Measurements from ENCODE around the gene NID1.
"Not testable (repeated sequence)": the region's sequence is repeated elsewhere in the genome, so short reads cannot be mapped to it uniquely, and the experiment has no call there.

The NID1 gene

DNA sequence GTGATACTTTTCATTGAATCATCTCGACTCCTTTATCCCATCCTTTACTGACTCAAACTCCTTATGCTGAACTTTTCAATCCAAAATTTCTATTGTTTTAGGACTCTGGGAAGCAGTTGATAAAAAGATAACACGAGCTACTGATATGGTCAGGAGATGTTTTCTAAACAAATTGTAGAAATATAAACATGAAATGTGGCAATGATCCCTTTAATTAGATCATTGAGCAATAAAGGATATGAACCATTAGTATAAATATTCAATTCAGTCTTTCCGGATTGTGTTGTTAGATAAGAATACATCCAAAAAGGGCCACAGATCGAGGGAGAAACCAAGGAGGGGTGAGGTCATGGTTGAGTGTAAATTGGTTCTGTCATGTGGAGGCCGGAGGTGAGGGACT lies 88.4 kb downstream of the NID1 start:
- H3K9me3 ChIP-seq (replicated peaks; ENCODE audit: insufficient read depth, low read length), result no peaks in the 10 kb centered on the region
- no peaks in the 10 kb centered on the region for H4K20me1 ChIP-seq (ENCODE audit: insufficient read depth, low read length)
- no peak overlapping the region for H3K27ac ChIP-seq (ENCODE audit: low read length)
- no peak overlapping the region for H3K4me3 ChIP-seq (ENCODE audit: low read length)
- H3F3A ChIP-seq (ENCODE audit: insufficient read depth, low read length), result 0 out of 2 replicates have a peak, but pooled peaks cover 5% of the 10 kb centered on the region
- TF ChIP-seq CTCF (IDR thresholded peaks at IDR 0.05; ENCODE audit: low read length) (no peak), EZH2 (optimal IDR thresholded peaks at IDR 0.05; ENCODE audit: low read depth, low read length) (no peak), EZH2phosphoT487 (IDR thresholded peaks at IDR 0.05; ENCODE audit: low read length) (no peak)
- H3K4me2 ChIP-seq (ENCODE audit: low read depth, low read length), result no peak overlapping the region
- no peaks in the 10 kb centered on the region for H3K9me2 ChIP-seq (replicated peaks; ENCODE audit: insufficient read depth, low read length)
- no peak overlapping the region for H3K9ac ChIP-seq (ENCODE audit: low read length)
- H3K79me2 ChIP-seq (ENCODE audit: low read length), result no peaks in the 10 kb centered on the region
- H3K4me1 ChIP-seq (ENCODE audit: low read length), result 0 out of 2 replicates have a peak, but pooled peaks cover under 1% of the 10 kb centered on the region
- DNase-seq, result no peak
- H2AFZ ChIP-seq (ENCODE audit: low read length), result no peak overlapping the region
- no peaks in the 10 kb centered on the region for H3K36me3 ChIP-seq (replicated peaks; ENCODE audit: insufficient read depth, low read length)
- no peaks in the 10 kb centered on the region for H3K27me3 ChIP-seq (replicated peaks; ENCODE audit: insufficient read depth, low read length)

DNA sequence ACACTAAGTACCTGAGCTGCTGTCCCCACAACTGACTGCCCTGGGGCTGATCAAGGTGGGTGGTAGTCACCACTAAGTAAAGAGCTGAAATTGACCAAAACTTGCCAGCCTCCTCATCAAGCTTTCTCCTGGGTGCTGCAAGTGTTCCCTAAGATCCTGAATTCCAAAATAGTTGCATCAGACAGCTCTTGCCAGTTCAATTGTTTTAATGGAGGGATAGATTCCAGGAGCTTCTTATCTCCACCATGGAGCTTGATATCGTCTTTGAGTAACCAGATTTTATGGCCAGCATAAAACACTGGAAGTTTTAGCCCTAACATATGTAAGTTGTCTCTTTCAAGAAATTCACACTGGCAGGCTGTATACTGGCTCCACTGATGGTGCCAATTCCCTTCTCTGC lies 90.3 kb downstream of the NID1 start:
- H3K9me3 ChIP-seq (replicated peaks; ENCODE audit: insufficient read depth, low read length), result no peaks in the 10 kb centered on the region
- peaks cover 4% of the 10 kb centered on the region; the same call in 1 of the 2 replicates for H3K4me1 ChIP-seq (ENCODE audit: low read length)
- H3K9me2 ChIP-seq (replicated peaks; ENCODE audit: insufficient read depth, low read length), result no peaks in the 10 kb centered on the region
- no peaks in the 10 kb centered on the region for H3K36me3 ChIP-seq (replicated peaks; ENCODE audit: insufficient read depth, low read length)
- H3K27ac ChIP-seq (ENCODE audit: low read length), result no peak overlapping the region
- H3K4me2 ChIP-seq (ENCODE audit: low read depth, low read length), result no peak overlapping the region
- no peak for DNase-seq
- 0 out of 2 replicates have a peak, but pooled peaks cover 5% of the 10 kb centered on the region for H3F3A ChIP-seq (ENCODE audit: insufficient read depth, low read length)
- no peak overlapping the region for H3K4me3 ChIP-seq (ENCODE audit: low read length)
- H3K9ac ChIP-seq (ENCODE audit: low read length), result no peak overlapping the region
- no peaks in the 10 kb centered on the region for H4K20me1 ChIP-seq (ENCODE audit: insufficient read depth, low read length)
- H2AFZ ChIP-seq (ENCODE audit: low read length), result no peak overlapping the region
- H3K79me2 ChIP-seq (ENCODE audit: low read length), result no peaks in the 10 kb centered on the region
- TF ChIP-seq EZH2phosphoT487 (IDR thresholded peaks at IDR 0.05; ENCODE audit: low read length) (no peak), EZH2 (optimal IDR thresholded peaks at IDR 0.05; ENCODE audit: low read depth, low read length) (no peak), CTCF (IDR thresholded peaks at IDR 0.05; ENCODE audit: low read length) (no peak)
- no peaks in the 10 kb centered on the region for H3K27me3 ChIP-seq (replicated peaks; ENCODE audit: insufficient read depth, low read length)

DNA sequence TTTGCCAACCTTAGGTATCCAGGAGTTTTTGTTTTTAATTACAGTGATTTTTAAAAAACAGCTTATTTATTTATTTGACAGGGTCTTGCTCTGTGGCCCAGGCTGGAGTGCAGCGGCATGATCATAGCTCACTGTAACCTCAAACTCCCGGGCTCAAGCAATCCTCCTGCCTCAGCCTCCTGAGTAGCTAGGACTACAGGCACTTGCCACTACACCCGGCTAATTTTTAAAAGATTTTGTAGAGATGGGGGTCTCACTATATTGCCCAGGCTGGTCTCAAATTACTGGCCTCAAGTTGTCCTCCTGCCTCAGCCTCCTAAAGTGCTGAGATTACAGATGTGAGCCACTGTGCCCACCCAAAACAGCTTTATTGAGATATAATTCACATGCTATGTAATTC lies 92.2 kb downstream of the NID1 start:
- H4K20me1 ChIP-seq (ENCODE audit: insufficient read depth, low read length); H3K4me1 ChIP-seq (ENCODE audit: low read length); DNase-seq; H3K27me3 ChIP-seq (replicated peaks; ENCODE audit: insufficient read depth, low read length); H3F3A ChIP-seq (ENCODE audit: insufficient read depth, low read length); H3K36me3 ChIP-seq (replicated peaks; ENCODE audit: insufficient read depth, low read length); H3K27ac ChIP-seq (ENCODE audit: low read length); H3K79me2 ChIP-seq (ENCODE audit: low read length); H3K9me3 ChIP-seq (replicated peaks; ENCODE audit: insufficient read depth, low read length); H3K9me2 ChIP-seq (replicated peaks; ENCODE audit: insufficient read depth, low read length): not testable (repeated sequence)
- Histone ChIP-seq H3K9ac (ENCODE audit: low read length) (peak overlapping the region; percentile 57; the same call in 1 of the 2 replicates), H3K4me3 (ENCODE audit: low read length) (peak overlapping the region; percentile 53), H2AFZ (ENCODE audit: low read length) (peak overlapping the region; percentile 79), H3K4me2 (ENCODE audit: low read depth, low read length) (peak overlapping the region; percentile 82)

- peak overlapping the region; percentile 57 for H3K9ac ChIP-seq (ENCODE audit: low read length)
- 0 out of 2 replicates have a peak, but pooled peaks cover 5% of the 10 kb centered on the region for H3F3A ChIP-seq (ENCODE audit: insufficient read depth, low read length)
- DNase-seq, result peak; percentile 27
- no peaks in the 10 kb centered on the region for H3K36me3 ChIP-seq (replicated peaks; ENCODE audit: insufficient read depth, low read length)
- H3K9me3 ChIP-seq (replicated peaks; ENCODE audit: insufficient read depth, low read length), result no peaks in the 10 kb centered on the region
- H3K27me3 ChIP-seq (replicated peaks; ENCODE audit: insufficient read depth, low read length), result no peaks in the 10 kb centered on the region
- peak overlapping the region; percentile 53 for H3K4me3 ChIP-seq (ENCODE audit: low read length)
- H3K79me2 ChIP-seq (ENCODE audit: low read length), result no peaks in the 10 kb centered on the region
- no peak for TF ChIP-seq EZH2phosphoT487 (IDR thresholded peaks at IDR 0.05; ENCODE audit: low read length)
- no peak for TF ChIP-seq CTCF (IDR thresholded peaks at IDR 0.05; ENCODE audit: low read length)
- TF ChIP-seq EZH2 (optimal IDR thresholded peaks at IDR 0.05; ENCODE audit: low read depth, low read length), result no peak
- H4K20me1 ChIP-seq (ENCODE audit: insufficient read depth, low read length), result no peaks in the 10 kb centered on the region
- peaks cover 4% of the 10 kb centered on the region; the same call in 1 of the 2 replicates for H3K4me1 ChIP-seq (ENCODE audit: low read length)
- H2AFZ ChIP-seq (ENCODE audit: low read length), result peak overlapping the region; percentile 79
- H3K27ac ChIP-seq (ENCODE audit: low read length), result peak overlapping the region; percentile 38; the same call in 1 of the 2 replicates
- no peaks in the 10 kb centered on the region for H3K9me2 ChIP-seq (replicated peaks; ENCODE audit: insufficient read depth, low read length)
- peak overlapping the region; percentile 82 for H3K4me2 ChIP-seq (ENCODE audit: low read depth, low read length)
Observed at GRCh38 chr1:235972311-235972689, 92.6 kb downstream of the NID1 start.
